ENCODE data around the gene ELFN1. TPM values are rescaled to one million over a fixed set of nuclear protein-coding genes. Genes with fewer than 3 reads are reported as not detected.

The ELFN1 gene
- total RNA-seq, 4 donors from 2014 or later = 0.42 to 3.7 (median 1.3) TPM

- Histone ChIP-seq H3K4me3 (no peak overlapping the region), H3K27me3 (peaks cover 17% of the 10 kb centered on the region), H3K36me3 (no peaks in the 10 kb centered on the region), H3K4me1 (no peaks in the 10 kb centered on the region), H3K27ac (no peak overlapping the region), H3K9me3 (peaks cover 0 to 24% (median 0%) of the 10 kb centered on the region in 3 donors)
- no peak for ATAC-seq
- 78 to 80% methylated on average over 11 to 13 of the region's 14 CpGs for WGBS, 2 donors (ENCODE audit: low coverage in 1 of 2)
- TF ChIP-seq POLR2A (IDR thresholded peaks at IDR 0.05) (no peak), EP300 (IDR thresholded peaks at IDR 0.05) (no peak), POLR2AphosphoS5 (IDR thresholded peaks at IDR 0.05) (no peak), CTCF (IDR thresholded peaks at IDR 0.05) (no peak)
These were observed 109.4 kb downstream of the ELFN1 start for GRCh38 chr7:1779445-1779844.

- Histone ChIP-seq H3K27ac (no peak overlapping the region), H3K4me3 (no peak overlapping the region), H3K36me3 (no peaks in the 10 kb centered on the region), H3K9me3 (peaks cover 0 to 22% (median 0%) of the 10 kb centered on the region in 3 donors), H3K4me1 (no peaks in the 10 kb centered on the region), H3K27me3 (peaks cover 25% of the 10 kb centered on the region)
- 89 to 97% methylated on average over 10 to 11 of the region's 12 CpGs for WGBS, 2 donors (ENCODE audit: low coverage in 1 of 2)
- no peak for TF ChIP-seq POLR2AphosphoS5 (IDR thresholded peaks at IDR 0.05)
- no peak for TF ChIP-seq CTCF (IDR thresholded peaks at IDR 0.05)
- TF ChIP-seq POLR2A (IDR thresholded peaks at IDR 0.05) = no peak
- no peak for TF ChIP-seq EP300 (IDR thresholded peaks at IDR 0.05)
- ATAC-seq = no peak
These were observed 111.3 kb downstream of the ELFN1 start for GRCh38 chr7:1781369-1781768.

GRCh38 chr7:1785839-1786238 is 115.8 kb downstream of the ELFN1 start:
- H3K9me3 ChIP-seq = peaks cover 0 to 10% (median 0%) of the 10 kb centered on the region in 3 donors
- H3K27me3 ChIP-seq = peaks cover 41% of the 10 kb centered on the region
- no peak for ATAC-seq
- no peak for TF ChIP-seq POLR2A (IDR thresholded peaks at IDR 0.05)
- no peak for TF ChIP-seq EP300 (IDR thresholded peaks at IDR 0.05)
- TF ChIP-seq CTCF (IDR thresholded peaks at IDR 0.05) = no peak
- TF ChIP-seq POLR2AphosphoS5 (IDR thresholded peaks at IDR 0.05) = no peak
- H3K36me3 ChIP-seq = no peaks in the 10 kb centered on the region
- 93% methylated on average over 2 to 3 of the region's 3 CpGs for WGBS, 2 donors (ENCODE audit: low coverage in 1 of 2)
- H3K4me3 ChIP-seq = no peak overlapping the region
- H3K27ac ChIP-seq = no peak overlapping the region
- H3K4me1 ChIP-seq = no peaks in the 10 kb centered on the region

GRCh38 chr7:1787241-1787640 is 117.2 kb downstream of the ELFN1 start:
- 63% methylated on average over 5 of the region's 9 CpGs; no CpG with 5 or more reads in 1 of the 2 donors for WGBS, 2 donors (ENCODE audit: low coverage in 1 of 2)
- Histone ChIP-seq H3K4me1 (no peaks in the 10 kb centered on the region), H3K27me3 (peaks cover 41% of the 10 kb centered on the region), H3K36me3 (no peaks in the 10 kb centered on the region), H3K9me3 (peaks cover 0 to 23% (median 0%) of the 10 kb centered on the region in 3 donors), H3K27ac (no peak overlapping the region), H3K4me3 (no peak overlapping the region)
- no peak for TF ChIP-seq CTCF (IDR thresholded peaks at IDR 0.05)
- TF ChIP-seq EP300 (IDR thresholded peaks at IDR 0.05) = no peak
- TF ChIP-seq POLR2AphosphoS5 (IDR thresholded peaks at IDR 0.05) = no peak
- no peak for TF ChIP-seq POLR2A (IDR thresholded peaks at IDR 0.05)
- ATAC-seq = no peak

- Histone ChIP-seq H3K9me3 (peaks cover 0 to 28% (median 0%) of the 10 kb centered on the region in 3 donors), H3K36me3 (no peaks in the 10 kb centered on the region), H3K4me3 (no peak overlapping the region), H3K27ac (no peak overlapping the region), H3K4me1 (no peaks in the 10 kb centered on the region), H3K27me3 (peaks cover 41% of the 10 kb centered on the region)
- TF ChIP-seq EP300 (IDR thresholded peaks at IDR 0.05) = no peak
- no peak for TF ChIP-seq POLR2AphosphoS5 (IDR thresholded peaks at IDR 0.05)
- no peak for TF ChIP-seq CTCF (IDR thresholded peaks at IDR 0.05)
- no peak for TF ChIP-seq POLR2A (IDR thresholded peaks at IDR 0.05)
- 83 to 91% methylated on average over 1 to 9 of the region's 18 CpGs for WGBS, 2 donors (ENCODE audit: low coverage in 1 of 2)
- no peak for ATAC-seq
These were observed 117.7 kb downstream of the ELFN1 start for GRCh38 chr7:1787681-1788235.

Measured in gastroesophageal sphincter (tissue), 4 donors.